Neuronal stem cell (in vitro differentiated cells): ENCODE measurements around the gene PRDM2.

Experiments
- DNase-seq: peaks from one replicate; pipeline ENCODE4 v3.0.0-alpha.2; 2013; ENCODE audit warnings: low spot score
- H2AFZ ChIP-seq: one replicate; pipeline ENCODE4 v1.6.1; 2013; ENCODE audit warnings: mild to moderate bottlenecking, low read length, inconsistent platforms
- H2AK5ac ChIP-seq: 2 replicates; pipeline ENCODE4 v1.6.1; 2013; ENCODE audit warnings: low read depth, mild to moderate bottlenecking, inconsistent platforms, low read length, moderate library complexity, mixed read lengths
- H2BK120ac ChIP-seq: 2 replicates; pipeline ENCODE4 v1.6.1; 2013; ENCODE audit warnings: low read depth, mild to moderate bottlenecking, inconsistent platforms, low read length, moderate library complexity, mixed read lengths
- H2BK12ac ChIP-seq: one replicate; pipeline ENCODE4 v1.6.1; 2013; ENCODE audit warnings: low read length, inconsistent platforms
- H2BK15ac ChIP-seq: 2 replicates; pipeline ENCODE4 v1.6.1; 2013; ENCODE audit warnings: mild to moderate bottlenecking, low read length, inconsistent platforms, mixed read lengths
- H2BK5ac ChIP-seq: one replicate; pipeline ENCODE4 v1.6.1; 2013; ENCODE audit warnings: inconsistent platforms, mild to moderate bottlenecking, low read length, moderate library complexity
- H3K14ac ChIP-seq: one replicate; pipeline ENCODE4 v1.6.1; 2013; ENCODE audit warnings: low read length, inconsistent platforms
- H3K18ac ChIP-seq: 2 replicates; pipeline ENCODE4 v1.6.1; 2013; ENCODE audit warnings: low read length, inconsistent platforms
- H3K23ac ChIP-seq: 2 replicates; pipeline ENCODE4 v1.6.1; 2013; ENCODE audit warnings: low read depth, mild to moderate bottlenecking, mixed read lengths, low read length, inconsistent platforms; ENCODE audit not compliant: poor library complexity
- H3K27ac ChIP-seq: replicated peaks from 3 replicates; pipeline ENCODE4 v1.5.1; 2013; ENCODE audit warnings: low read length, inconsistent platforms
- H3K27me3 ChIP-seq, 3 experiments: 2 replicates each; pipeline ENCODE4 v1.6.1; 2013; ENCODE audit warnings: low read length in 3 of 3, mild to moderate bottlenecking in 2 of 3, inconsistent platforms in 1 of 3, low read depth in 1 of 3, mixed read lengths in 1 of 3, moderate library complexity in 1 of 3; ENCODE audit not compliant: control insufficient read depth in 3 of 3, insufficient read depth in 3 of 3
- H3K36me3 ChIP-seq, 2 donors: replicated peaks in 1 of 2; 2 replicates each; pipeline ENCODE4 v1.6.1; 2013; ENCODE audit warnings: low read length in 2 of 2; ENCODE audit not compliant: control insufficient read depth in 2 of 2, insufficient read depth in 2 of 2
- H3K4ac ChIP-seq: 2 replicates; pipeline ENCODE4 v1.6.1; 2013; ENCODE audit warnings: inconsistent platforms, mild to moderate bottlenecking, low read length, moderate library complexity
- H3K4me1 ChIP-seq, 2 donors: 1 replicate in 1 of 2; 2 replicates in 1 of 2; pipeline ENCODE4 v1.6.1; 2013; ENCODE audit warnings: low read length in 2 of 2, low read depth in 1 of 2; ENCODE audit not compliant: control insufficient read depth in 2 of 2, insufficient read depth in 1 of 2
- H3K4me2 ChIP-seq: one replicate; pipeline ENCODE4 v1.6.1; 2013; ENCODE audit warnings: mild to moderate bottlenecking, low read length, inconsistent platforms; ENCODE audit not compliant: insufficient read depth, poor library complexity, severe bottlenecking
- H3K4me3 ChIP-seq, 2 donors: 2 replicates each; pipeline ENCODE4 v1.5.1; 2013; ENCODE audit warnings: low read length in 2 of 2, mild to moderate bottlenecking in 2 of 2, inconsistent platforms in 1 of 2, moderate library complexity in 1 of 2
- H3K79me1 ChIP-seq: one replicate; pipeline ENCODE4 v1.6.1; 2013; ENCODE audit warnings: low read depth, mild to moderate bottlenecking, inconsistent platforms, low read length, moderate library complexity
- H3K9ac ChIP-seq: one replicate; pipeline ENCODE4 v1.6.1; 2013; ENCODE audit warnings: mild to moderate bottlenecking, low read depth, low read length, inconsistent platforms; ENCODE audit not compliant: poor library complexity
- H3K9me3 ChIP-seq, 2 donors: replicated peaks in 1 of 2; 2 replicates each; pipeline versions ENCODE3 to v1.6.1; 2013; ENCODE audit warnings: low read length in 2 of 2, mild to moderate bottlenecking in 2 of 2, inconsistent platforms in 1 of 2, low read depth in 1 of 2, mixed read lengths in 1 of 2, moderate library complexity in 1 of 2; ENCODE audit not compliant: control insufficient read depth in 2 of 2, insufficient read depth in 1 of 2
- H4K8ac ChIP-seq: one replicate; pipeline ENCODE4 v1.6.1; 2013; ENCODE audit warnings: low read depth, mild to moderate bottlenecking, inconsistent platforms, low read length, moderate library complexity
- H4K91ac ChIP-seq: one replicate; pipeline ENCODE4 v1.6.1; 2013; ENCODE audit warnings: low read length, low read depth, mild to moderate bottlenecking, inconsistent platforms; ENCODE audit not compliant: poor library complexity
- WGBS, 2 donors: extraction: QIAGEN DNeasy Blood & Tissue Kit; methylation state at CpG; one replicate each; pipeline ENCODE4 v1.1.7; 2013; ENCODE audit warnings: missing lambda C conversion rate in 2 of 2, mixed read lengths in 1 of 2; ENCODE audit not compliant: insufficient read length in 2 of 2, insufficient replicate concordance in 1 of 2; ENCODE audit errors: extremely low coverage in 2 of 2; 5-methylcytosine and 5-hydroxymethylcytosine counted together

The PRDM2 gene

DNA sequence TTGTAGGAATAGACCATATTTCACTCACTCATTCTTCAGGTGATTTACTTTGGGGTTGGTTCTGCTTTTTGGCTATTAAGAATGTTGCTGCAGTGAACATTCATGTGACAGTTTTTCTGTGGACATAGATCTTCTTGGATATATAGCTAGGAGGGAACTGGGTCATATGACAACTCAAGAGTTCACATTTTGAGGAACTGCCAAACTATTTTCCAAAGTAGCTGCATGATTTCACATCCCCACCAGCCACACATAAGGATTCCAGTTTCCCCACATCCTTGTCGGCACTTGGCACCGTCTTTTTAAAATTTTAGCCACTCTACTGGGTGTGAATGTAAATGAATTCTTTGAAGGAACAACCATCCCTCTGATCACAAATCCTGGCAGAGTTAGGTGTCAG, 126.0 kb downstream of the PRDM2 start:
- peaks cover 0 to 2% of the 10 kb centered on the region in 2 donors for H3K4me1 ChIP-seq
- H2BK12ac ChIP-seq: no peak overlapping the region
- H2AFZ ChIP-seq: no peak overlapping the region
- no peak overlapping the region for H3K14ac ChIP-seq
- no peak overlapping the region for H2BK5ac ChIP-seq
- H3K79me1 ChIP-seq: no peaks in the 10 kb centered on the region
- no peak overlapping the region for H3K23ac ChIP-seq
- no peaks in the 10 kb centered on the region for H3K9me3 ChIP-seq
- H4K8ac ChIP-seq: no peak overlapping the region
- H3K9ac ChIP-seq: no peak overlapping the region
- no peak overlapping the region for H3K4me2 ChIP-seq
- no peak overlapping the region for H3K18ac ChIP-seq
- no peak overlapping the region for H2BK120ac ChIP-seq
- no peak overlapping the region for H2BK15ac ChIP-seq
- no peaks in the 10 kb centered on the region for H3K36me3 ChIP-seq
- no peak overlapping the region for H3K4me3 ChIP-seq
- no peak overlapping the region for H3K27ac ChIP-seq
- peaks cover 0 to 11% (median 0%) of the 10 kb centered on the region in 3 experiments for H3K27me3 ChIP-seq
- no peak overlapping the region for H4K91ac ChIP-seq
- no CpG with 5 or more reads among the region's 2 CpGs for WGBS, 2 donors
- no peak overlapping the region for H3K4ac ChIP-seq
- no peak overlapping the region for H2AK5ac ChIP-seq
- DNase-seq: no peak

DNA sequence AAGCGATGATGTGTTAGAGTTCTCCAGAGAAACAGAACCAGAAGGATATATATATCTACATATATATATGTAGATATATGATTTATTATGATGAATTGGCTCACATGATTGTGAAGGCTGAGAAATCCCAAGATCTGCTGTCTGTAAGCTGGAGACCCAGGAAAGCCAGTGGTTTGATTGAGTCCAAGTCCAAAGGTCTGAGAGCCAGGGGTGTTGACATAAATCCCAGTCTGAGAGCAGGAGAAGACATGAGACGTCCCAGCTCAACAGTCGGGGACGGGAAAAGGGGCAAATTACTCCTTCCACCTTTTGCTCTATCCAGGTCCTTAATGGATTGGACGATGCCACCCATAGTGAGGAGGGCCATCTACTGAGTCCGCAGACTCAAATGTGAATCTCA, 126.6 kb downstream of the PRDM2 start:
- Histone ChIP-seq H3K27ac (no peak overlapping the region), H4K8ac (no peak overlapping the region), H2BK5ac (no peak overlapping the region), H2AFZ (no peak overlapping the region), H3K36me3 (no peaks in the 10 kb centered on the region), H3K14ac (no peak overlapping the region), H3K18ac (no peak overlapping the region), H2BK15ac (no peak overlapping the region), H4K91ac (no peak overlapping the region), H2BK120ac (no peak overlapping the region), H3K4ac (no peak overlapping the region), H3K9me3 (no peaks in the 10 kb centered on the region), H3K9ac (no peak overlapping the region), H3K27me3 (peaks cover 0 to 14% (median 0%) of the 10 kb centered on the region in 3 experiments), H2AK5ac (no peak overlapping the region), H3K4me3 (no peak overlapping the region), H3K4me1 (peaks cover 0 to 2% of the 10 kb centered on the region in 2 donors), H3K23ac (no peak overlapping the region), H2BK12ac (no peak overlapping the region), H3K79me1 (no peaks in the 10 kb centered on the region), H3K4me2 (no peak overlapping the region)
- no peak for DNase-seq
- WGBS, 2 donors: no CpG with 5 or more reads among the region's 6 CpGs

DNA sequence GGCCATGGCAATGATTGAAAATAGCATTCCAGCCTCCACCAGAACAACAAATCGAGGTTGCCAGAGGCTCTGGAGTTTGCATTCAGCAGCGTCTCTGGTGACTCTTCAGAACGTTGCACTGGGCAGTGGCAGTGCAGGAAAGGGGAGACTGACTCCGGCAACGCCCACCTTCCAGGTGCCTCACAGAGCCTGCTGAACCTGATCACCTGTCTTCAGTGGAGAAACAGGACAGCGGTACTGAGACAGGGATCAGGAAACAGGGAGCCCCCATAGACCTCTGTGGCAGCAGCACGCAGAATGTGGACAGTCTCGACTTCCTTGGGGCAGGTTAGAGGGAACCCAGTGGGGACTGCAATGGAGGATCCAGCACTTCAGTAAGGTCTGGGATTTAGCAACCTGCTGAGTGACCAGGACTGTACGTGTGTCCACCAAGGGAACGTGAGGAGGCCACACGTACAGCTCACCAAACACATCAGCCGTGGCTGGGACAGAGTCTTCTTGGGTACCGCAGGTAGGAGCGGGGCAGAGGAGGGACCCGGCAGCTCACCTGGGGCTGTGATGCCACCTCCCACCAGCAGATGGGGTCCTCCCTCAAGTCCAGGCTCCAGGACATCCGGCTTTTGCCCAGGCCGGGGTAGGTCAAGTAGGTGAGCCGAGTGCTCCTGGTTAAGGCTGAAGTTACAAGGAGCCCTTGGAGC, 128.6 kb downstream of the PRDM2 start:
- no peaks in the 10 kb centered on the region for H3K79me1 ChIP-seq
- H3K4me1 ChIP-seq: peaks cover 0 to 2% of the 10 kb centered on the region in 2 donors
- H3K4me2 ChIP-seq: no peak overlapping the region
- H4K91ac ChIP-seq: no peak overlapping the region
- H2BK12ac ChIP-seq: no peak overlapping the region
- H2AK5ac ChIP-seq: peak overlapping the region; percentile 32
- H2AFZ ChIP-seq: no peak overlapping the region
- H3K9ac ChIP-seq: no peak overlapping the region
- no peak overlapping the region for H3K23ac ChIP-seq
- no peak overlapping the region for H2BK120ac ChIP-seq
- no CpG with 5 or more reads among the region's 18 CpGs for WGBS, 2 donors
- H2BK5ac ChIP-seq: no peak overlapping the region
- H3K9me3 ChIP-seq: no peaks in the 10 kb centered on the region
- H3K4ac ChIP-seq: no peak overlapping the region
- peaks cover 0 to 19% (median 0%) of the 10 kb centered on the region in 3 experiments for H3K27me3 ChIP-seq
- no peak overlapping the region for H3K27ac ChIP-seq
- no peak overlapping the region for H2BK15ac ChIP-seq
- DNase-seq: no peak
- no peak overlapping the region for H3K4me3 ChIP-seq
- peak overlapping the region; percentile 57 for H3K14ac ChIP-seq
- peak overlapping the region; percentile 67 for H3K18ac ChIP-seq
- H3K36me3 ChIP-seq: no peaks in the 10 kb centered on the region
- no peak overlapping the region for H4K8ac ChIP-seq

DNA sequence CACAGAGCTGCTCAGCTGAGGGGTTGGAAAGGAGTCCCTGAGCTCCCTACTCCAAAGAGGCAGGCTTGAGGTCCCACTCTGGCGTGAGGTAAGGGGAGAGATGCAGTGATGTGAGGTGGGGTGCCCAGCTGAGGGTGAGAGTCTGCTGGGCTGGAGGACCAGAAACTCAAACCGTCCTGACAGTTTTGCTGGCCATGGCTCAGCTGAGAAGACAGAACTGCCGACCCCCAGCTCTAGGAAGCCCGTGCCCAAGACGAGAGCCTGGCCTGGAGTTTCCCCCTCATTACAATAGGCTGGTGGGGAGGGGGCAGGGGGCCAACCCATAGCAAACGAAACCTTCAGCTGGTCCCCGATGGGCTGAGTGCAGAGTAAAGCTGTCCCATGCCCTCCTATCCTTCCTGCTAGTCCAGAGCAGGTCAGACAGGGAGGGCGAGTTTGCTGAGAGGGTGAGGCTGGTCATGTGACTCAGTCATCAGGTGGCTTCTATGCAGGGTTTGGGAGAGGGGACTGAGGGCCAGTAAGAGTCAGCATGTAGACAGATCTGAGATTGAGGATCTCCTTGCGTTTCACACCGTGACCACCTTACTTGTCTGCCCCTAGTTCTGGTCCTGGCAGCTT, 129.3 kb downstream of the PRDM2 start:
- H2BK5ac ChIP-seq: no peak overlapping the region
- H2BK12ac ChIP-seq: no peak overlapping the region
- no peak overlapping the region for H3K4ac ChIP-seq
- H4K91ac ChIP-seq: no peak overlapping the region
- H2BK15ac ChIP-seq: no peak overlapping the region
- no peak overlapping the region for H2AK5ac ChIP-seq
- no peak overlapping the region for H3K23ac ChIP-seq
- no peak overlapping the region for H3K4me3 ChIP-seq
- no peaks in the 10 kb centered on the region for H3K36me3 ChIP-seq
- no peaks in the 10 kb centered on the region for H3K79me1 ChIP-seq
- H2AFZ ChIP-seq: no peak overlapping the region
- peak overlapping the region; percentile 57 for H3K14ac ChIP-seq
- no CpG with 5 or more reads among the region's 10 CpGs for WGBS, 2 donors
- peak overlapping the region; percentile 67 for H3K18ac ChIP-seq
- no peak overlapping the region for H4K8ac ChIP-seq
- no peak overlapping the region for H3K27ac ChIP-seq
- no peak overlapping the region for H3K4me2 ChIP-seq
- DNase-seq: no peak
- no peak overlapping the region for H3K9ac ChIP-seq
- H3K27me3 ChIP-seq: peaks cover 0 to 19% (median 0%) of the 10 kb centered on the region in 3 experiments
- H3K4me1 ChIP-seq: peaks cover 0 to 2% of the 10 kb centered on the region in 2 donors
- no peak overlapping the region for H2BK120ac ChIP-seq
- H3K9me3 ChIP-seq: no peaks in the 10 kb centered on the region
